Fibroblast of skin of scalp (primary cell): Measurements from ENCODE around the gene E2F7. TPM values are rescaled to one million over a fixed set of nuclear protein-coding genes. Genes with fewer than 3 reads are reported as not detected.
"Not testable (repeated sequence)": the region's sequence is repeated elsewhere in the genome, so short reads cannot be mapped to it uniquely, and the experiment has no call there.

Experiments used
- DNase-seq: peaks from one replicate; pipeline ENCODE4 v3.0.0-alpha.2; 2013
- polyA plus RNA-seq, 2 experiments: library from polyadenylated mRNA; unstranded; fragments of 120-200 nt; gene quantifications; one replicate each; pipeline ENCODE4 v1.2.1, GENCODE V29; 2013; ENCODE audit not compliant: insufficient read length in 2 of 2

The E2F7 gene, protein sequence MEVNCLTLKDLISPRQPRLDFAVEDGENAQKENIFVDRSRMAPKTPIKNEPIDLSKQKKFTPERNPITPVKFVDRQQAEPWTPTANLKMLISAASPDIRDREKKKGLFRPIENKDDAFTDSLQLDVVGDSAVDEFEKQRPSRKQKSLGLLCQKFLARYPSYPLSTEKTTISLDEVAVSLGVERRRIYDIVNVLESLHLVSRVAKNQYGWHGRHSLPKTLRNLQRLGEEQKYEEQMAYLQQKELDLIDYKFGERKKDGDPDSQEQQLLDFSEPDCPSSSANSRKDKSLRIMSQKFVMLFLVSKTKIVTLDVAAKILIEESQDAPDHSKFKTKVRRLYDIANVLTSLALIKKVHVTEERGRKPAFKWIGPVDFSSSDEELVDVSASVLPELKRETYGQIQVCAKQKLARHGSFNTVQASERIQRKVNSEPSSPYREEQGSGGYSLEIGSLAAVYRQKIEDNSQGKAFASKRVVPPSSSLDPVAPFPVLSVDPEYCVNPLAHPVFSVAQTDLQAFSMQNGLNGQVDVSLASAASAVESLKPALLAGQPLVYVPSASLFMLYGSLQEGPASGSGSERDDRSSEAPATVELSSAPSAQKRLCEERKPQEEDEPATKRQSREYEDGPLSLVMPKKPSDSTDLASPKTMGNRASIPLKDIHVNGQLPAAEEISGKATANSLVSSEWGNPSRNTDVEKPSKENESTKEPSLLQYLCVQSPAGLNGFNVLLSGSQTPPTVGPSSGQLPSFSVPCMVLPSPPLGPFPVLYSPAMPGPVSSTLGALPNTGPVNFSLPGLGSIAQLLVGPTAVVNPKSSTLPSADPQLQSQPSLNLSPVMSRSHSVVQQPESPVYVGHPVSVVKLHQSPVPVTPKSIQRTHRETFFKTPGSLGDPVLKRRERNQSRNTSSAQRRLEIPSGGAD
- polyA plus RNA-seq (2013, experiment 1 of 2; ENCODE audit: insufficient read length) = 6.0 TPM
- polyA plus RNA-seq (2013, experiment 2 of 2; ENCODE audit: insufficient read length) = 6.1 TPM

DNA sequence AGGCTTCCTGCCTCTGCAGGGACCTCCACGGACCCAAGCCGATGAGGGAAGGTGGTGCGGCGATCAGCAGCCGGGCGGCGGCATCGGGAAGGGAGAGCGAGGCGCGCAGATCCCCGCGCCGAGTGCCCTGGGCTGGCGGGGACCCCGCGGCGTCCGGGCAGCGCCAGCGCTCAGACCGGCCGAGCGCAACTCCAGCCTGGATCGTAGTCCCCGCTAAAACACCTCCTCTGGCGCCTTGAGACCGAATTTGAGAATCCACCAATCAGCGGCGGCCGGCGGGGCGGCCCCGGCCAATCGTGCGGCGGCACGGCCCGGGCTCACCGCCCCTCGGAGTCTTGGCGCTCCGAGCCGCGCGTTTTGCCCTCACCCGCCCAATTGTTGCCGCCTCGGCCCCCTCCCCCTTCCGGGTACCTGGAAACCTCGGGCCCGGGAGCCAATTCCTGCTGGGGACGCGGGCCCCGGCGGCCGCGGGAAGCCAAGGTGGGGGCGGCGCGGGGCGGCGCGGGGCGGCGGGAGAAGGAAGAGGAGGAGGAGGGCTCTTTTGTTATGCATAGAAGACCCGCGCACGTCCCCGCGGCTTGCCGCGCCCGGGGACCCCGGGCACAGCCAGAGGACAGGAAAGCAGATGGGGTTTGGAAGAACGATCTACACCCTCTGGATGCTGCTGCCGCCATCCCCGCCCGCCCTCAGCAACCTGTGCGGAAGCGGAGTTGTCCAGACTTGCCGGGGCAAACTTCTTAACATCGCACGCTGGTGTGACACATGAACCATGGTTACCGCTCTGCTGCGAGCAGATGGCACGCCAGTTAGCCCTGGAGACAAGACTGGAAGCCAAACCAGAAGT, at the start of gene E2F7:
E2F7 (minus strand) TSS at position 209 of the 844 bp plus-strand sequence. CDS start 934 bp downstream, outside the sequence.
- DNase-seq = peak; percentile 90

DNA sequence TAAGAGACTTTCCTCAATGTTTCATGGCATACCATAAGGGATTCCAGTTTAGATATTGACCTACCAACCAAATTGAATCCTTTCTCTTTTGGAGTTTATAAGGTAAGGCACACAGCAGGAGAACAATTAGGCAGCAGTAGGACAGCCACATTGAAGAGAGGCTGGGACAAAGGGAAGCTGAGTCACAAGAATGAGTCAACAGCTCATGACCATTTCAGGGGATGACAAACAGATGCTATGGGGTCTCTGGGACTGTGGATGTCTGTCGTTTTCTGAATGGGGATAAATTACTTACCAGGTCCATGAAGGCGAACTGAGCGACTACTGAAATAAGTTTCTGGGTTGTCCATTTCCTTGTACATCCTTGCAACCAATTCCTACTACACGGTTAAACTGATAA, 48.6 kb upstream of the E2F7 start:
- no peak for DNase-seq

DNA sequence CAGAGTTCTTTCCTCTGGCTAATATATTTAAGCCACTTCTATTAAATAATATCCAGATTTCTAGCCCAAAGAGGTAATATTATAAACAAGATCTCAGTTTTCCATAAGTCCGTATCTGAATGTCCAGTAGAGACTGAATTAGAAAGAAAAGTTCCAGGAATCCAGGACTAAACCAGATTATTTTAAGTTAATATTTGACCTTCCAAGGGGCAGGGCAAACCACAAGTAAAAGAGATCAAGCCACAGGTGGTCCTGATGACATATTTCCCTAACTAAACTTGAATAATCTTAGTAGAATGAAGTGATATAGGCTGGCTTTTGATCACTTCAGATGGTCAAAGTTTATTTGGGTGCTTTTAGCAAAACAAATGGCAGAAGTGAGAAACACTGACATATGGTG, 43.3 kb upstream of the E2F7 start:
- DNase-seq = no peak

DNA sequence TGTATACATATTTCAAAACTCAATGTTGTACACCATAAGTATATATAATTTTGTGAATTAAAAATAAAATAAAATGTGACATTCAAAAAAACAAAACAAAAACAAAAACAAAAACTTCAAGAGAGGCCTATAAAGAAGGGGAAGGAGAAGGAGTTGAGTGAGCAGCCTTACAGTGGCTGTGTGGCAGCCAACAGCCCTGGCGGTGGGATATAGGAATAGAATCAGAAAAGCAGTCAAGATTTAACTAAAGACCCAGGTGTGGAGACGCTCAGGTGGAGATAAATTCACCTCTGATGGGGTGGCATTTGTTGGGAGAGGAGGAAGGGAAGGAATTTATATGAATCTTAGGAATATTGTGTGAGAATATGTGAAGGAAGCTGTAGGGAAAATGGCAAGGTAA, 41.8 kb upstream of the E2F7 start:
- no peak for DNase-seq

DNA sequence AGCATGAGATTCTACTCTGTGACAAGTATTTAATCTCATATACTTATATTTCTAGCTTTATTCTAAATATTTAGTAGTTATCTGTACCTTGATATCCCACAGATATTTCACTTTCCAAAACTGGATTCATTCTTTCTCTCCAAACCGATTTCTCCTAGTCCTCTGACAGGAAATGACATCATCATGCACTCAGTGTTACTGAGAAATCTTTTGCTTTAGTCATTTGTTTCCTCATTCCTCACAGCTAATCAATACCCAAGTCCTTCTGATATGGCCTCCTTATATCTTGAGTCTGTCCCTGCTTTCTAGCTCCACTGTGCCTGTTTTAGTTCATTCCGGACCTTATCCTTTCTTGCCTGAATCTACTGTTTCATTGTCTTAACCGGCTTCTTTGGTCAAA, 39.4 kb upstream of the E2F7 start:
- DNase-seq = peak; percentile 49

DNA sequence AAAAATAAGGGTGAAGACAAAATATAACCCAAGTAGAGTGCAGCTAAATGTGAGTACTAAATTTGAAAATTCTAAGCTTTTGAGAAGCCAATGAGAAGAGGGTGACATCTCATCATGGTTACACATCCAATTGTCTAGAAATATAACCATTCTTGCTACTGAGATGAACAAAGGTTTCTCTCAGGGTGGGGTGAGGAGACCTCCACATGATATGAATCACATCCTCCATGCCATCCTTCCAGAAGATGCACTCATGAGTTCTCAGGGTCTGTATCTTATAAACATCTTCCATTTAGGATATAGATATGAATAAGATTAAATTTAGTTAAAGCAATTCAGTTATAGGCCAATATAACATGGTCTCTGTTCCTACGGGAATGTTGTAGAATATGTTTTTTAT, 38.9 kb upstream of the E2F7 start:
- no peak for DNase-seq

DNA sequence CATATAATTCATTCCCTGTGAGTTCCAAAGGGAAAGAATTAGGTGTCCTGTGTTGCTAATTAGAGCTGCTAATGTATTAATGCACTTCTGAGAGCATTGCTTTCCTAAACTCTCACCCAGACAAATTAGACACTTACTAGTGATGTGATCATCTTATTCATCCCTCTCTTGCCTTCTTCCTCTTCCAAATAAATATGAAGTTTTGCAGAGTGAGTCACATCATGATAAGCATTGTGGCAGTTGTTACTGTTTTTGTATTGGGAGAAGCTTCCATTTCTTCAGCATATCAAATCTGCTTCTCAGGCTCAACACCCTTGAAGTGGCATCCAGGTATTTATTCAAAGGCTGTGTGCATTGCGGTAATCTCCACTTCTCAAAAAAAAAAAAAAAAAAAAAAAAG, 37.3 kb upstream of the E2F7 start:
- peak; percentile 79 for DNase-seq

DNA sequence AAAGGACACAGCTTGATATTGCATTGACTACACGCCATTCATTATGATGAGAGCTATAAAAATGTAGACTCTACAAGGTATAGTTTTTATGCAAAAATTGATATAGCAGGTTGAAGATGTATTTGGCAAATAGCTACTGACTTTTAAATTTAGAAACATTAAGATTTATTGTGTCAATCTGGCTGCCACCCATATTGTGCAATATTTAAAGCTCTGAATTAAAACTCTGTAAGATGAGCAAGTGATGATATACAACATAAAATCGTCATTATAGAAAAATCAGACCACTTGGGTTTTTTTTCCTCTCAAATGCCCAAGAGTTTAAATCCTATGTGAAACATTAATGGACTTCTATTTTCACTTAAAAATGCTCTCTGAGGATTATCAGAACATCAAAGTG, 36.8 kb upstream of the E2F7 start:
- DNase-seq = peak; percentile 14

DNA sequence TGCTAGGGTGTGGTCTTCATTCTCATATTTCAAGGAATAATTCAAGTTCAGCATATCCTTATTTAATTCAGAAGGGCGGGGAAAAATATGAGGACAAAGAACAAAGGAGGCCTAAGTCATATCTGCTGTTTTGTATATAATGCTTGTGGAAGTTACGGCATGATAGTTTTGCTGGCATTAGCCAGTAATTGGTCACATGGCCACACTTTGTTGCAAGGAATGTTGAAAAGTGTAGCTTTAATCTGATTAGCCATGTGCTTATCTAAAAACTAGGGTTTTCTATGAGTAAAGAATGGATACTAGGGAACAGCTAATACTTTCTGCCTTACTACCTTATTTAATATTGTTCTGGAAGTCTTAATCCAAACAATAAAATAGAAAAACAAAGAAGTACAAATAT, 34.4 kb upstream of the E2F7 start:
- DNase-seq = no peak

DNA sequence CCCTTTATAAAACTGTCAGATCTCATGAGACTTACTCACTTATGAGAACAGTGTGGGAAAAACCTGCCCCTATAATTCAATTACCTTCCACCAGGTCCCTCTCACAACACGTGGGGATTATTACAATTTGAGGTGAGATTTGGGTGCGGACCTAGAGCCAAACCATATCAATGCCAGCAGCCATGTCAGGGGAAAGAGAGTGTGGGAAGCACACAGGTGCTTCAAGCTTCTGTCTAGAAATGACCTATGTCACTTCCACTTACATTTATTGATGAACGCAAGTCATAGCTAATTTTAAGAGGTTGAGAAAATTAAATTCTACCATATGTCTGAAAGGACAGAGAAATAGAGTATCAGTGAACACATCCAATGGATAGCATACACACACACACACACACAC, 32.5 kb upstream of the E2F7 start:
- DNase-seq = no peak

DNA sequence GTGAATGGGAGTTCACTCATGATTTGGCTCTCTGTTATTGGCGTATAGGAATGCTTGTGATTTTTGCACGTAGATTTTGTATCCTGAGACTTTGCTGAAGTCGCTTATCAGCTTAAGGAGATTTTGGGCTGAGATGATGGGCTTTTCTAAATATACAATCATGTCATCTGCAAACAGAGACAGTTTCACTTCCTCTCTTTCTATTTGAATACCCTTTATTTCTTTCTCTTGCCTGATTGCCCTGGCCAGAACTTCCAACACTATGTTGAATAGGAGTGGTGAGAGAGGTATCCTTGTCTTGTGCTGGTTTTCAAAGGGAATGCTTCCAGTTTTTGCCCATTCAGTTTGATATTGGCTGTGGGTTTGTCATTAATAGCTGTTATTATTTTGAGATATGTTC, 26.9 kb upstream of the E2F7 start:
- DNase-seq = not testable (repeated sequence)

DNA sequence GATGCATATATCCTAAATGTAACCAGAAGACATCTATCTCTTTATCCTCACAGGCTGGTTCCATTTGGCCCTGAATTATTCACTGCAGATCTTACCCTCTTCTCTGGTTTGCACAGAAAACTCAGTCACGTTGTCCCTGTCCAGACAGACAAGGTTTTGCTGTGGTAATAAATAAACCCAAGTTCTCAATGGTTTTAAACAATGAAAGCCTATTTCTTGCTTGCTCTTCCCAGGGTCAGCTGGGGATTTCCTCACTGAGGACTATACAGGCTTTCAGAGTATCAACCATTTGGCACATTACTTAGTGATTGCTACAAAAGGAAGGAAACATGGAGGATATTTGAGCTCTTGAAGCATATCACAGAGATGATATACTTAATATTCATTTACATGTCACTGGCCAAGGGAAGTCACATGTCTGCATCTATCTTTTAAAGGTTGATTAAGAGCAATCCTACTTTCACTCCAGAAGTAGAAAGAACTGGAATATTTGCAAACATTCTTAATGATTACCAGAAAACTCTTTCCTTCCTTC, 24.4 kb upstream of the E2F7 start:
- DNase-seq = no peak

DNA sequence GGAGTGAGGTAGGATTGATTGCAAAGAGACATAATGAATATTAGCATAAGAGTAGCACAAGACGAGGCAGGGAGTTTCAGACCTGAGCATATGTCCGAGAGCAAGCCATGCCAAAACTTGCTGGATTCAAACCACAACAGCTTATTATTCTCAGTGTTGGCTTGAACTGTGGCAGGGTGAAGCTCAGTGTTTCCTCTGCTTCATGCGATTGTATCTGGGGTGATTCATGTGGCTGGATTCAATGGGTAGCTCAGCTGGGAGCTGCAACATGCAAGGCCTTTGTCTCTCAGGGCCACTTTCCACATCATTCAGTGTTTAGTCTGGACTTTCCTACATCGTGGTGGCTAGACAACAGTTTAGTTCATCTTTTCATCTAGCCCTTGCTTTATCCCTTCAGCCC, 22.1 kb upstream of the E2F7 start:
- peak; percentile 66 for DNase-seq

DNA sequence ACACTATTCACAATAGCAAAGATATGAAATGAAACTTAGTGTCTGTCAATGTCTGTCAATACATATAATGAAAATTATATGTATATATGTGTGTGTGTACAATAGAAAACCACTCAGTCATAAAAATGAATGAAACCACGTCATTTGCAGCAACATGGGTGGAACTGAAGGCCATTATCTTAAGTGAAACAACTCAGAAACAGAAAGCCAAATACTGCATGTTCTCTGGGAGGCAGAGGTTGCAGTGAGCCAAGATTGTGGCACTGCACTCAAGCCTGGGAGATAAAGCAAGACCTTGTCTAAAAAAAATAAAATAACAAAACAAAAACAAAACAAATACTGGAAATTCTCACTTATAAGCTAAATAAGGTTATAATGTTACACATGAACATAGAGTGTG, 16.7 kb upstream of the E2F7 start:
- DNase-seq = no peak

DNA sequence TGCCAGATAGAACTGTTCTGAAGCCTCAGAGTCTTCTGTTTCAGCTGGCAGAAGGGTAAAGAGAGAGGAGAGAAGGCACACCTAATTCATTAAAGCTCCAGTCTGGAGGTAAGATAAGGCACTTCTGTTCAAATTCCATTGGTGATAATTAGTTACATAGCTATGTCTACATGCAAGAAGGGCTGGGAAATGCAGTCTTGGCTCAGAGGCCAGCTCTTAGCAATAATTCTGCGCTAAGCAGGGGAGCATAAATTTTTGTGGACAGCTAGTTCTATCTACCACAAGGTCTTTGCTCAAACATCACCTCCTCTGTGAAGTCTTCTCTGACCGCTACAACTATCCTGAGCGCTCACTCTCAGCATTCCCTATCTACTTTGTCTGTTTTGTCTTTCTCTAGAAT, 14.3 kb upstream of the E2F7 start:
- no peak for DNase-seq

DNA sequence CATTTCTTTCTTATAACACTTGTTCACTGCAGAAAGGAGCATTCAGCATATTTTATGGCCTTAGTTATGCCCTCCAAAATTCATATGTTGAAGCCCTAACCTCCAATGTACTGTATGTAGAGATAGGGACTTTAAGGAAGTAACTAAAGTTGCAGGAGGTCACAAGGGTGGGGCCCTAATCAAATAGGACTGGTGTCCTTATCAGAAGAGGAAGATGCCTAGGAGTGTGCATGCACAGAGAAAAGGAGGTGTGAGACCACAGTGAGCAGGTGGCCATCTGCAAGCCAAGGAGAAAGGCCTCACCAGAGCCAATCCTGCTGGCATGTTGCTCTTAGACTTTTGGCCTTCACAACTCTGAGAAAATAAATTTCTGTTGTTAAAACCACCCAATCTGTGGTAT, 12.9 kb upstream of the E2F7 start:
- no peak for DNase-seq

DNA sequence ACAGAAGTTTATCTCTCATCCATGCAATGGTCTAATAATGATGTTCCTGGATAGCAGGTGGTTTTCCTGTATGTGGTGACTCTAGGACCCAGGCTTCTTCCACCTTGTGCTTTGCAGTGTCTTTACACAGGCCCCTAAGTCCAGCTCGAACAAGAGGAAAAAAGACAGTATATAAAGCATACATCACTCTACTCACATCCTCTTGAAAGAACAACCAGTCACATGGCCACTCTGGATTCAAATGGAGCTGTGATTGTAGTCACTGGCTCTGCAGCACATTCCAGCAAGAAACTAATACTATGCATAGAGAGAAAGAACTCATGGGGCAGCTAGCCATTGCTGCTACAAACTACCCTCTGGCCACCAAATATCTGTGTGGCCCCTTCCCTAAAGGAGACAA, 11.5 kb upstream of the E2F7 start:
- DNase-seq = no peak

DNA sequence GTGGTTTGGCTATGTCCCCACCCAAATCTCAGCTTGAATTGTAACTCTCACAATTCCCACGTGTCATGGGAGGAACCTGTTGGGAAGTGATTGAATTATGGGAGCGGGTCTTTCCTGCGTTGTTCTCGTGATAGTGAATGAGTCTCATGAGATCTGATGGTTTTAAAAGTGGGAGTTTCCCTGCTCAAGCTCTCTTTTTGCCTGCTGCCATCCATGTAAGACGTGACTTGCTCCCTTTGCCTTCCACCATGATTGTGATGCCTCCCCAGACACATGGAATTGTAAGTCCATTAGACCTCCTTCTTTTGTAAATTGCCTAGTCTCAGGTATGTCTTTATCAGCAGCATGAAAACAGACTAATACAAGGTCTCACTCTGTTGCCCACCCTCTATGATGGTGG, 8.5 kb upstream of the E2F7 start:
- not testable (repeated sequence) for DNase-seq

DNA sequence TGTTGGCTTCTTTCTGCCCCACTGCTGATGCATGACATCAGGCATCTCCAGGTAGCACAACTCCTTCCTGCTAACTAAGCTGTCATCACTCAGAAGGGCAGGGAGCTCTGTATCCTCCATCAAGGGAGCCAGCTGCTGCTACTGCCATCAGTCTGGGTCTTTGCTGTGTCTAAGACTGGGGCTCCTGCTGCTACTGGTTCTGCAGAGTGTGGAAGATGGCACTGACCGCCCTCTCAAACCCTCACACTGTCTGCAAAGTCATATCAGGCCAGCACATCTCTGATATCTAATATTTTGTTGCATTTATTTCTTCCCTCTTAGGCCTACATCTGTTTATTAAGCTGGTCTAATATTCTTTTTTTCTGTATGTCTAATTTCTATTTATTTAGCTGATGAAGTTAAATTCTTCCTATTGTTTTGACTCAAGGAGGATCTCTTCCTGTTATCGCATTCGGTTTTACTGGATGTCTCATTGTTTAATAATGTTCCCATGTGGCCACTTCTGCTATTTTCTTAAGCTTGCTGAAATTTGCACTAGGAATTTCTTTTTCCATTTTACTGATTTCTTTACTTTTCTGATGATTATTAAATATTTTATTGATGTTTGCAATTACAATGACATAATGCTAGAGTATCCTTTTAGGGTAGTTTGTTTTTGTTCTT, 7.6 kb upstream of the E2F7 start:
- peak; percentile 65 for DNase-seq

DNA sequence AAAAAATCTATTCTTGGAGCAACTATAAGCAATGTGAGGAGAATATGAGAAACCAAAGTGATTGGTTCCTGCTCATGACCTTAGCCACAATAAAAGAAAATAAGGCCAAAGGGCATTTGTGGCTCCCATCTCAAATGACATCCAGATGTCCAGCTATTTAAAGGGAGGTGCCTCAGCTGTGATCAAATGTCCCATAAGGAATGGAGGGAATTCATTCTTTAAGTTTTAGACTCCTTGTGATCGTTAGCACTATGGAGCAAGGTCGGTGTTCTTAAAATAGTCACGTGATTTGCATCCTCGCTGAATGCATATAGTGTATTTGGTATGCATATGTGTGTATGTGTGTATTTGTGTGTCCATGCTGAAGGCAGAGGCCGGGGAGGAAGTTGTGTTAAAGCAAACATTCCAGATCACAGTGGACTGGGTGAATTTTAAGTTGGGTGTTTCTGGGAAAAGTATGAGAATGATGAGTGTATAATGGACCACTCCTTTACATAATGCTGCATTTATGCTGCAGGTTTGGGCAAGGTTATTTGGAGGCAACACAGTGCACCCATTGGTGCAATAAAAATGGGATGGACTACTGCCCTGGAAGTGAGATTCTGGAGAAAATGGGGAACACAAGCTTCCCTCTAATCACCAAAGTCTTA, 5.6 kb upstream of the E2F7 start:
- no peak for DNase-seq

DNA sequence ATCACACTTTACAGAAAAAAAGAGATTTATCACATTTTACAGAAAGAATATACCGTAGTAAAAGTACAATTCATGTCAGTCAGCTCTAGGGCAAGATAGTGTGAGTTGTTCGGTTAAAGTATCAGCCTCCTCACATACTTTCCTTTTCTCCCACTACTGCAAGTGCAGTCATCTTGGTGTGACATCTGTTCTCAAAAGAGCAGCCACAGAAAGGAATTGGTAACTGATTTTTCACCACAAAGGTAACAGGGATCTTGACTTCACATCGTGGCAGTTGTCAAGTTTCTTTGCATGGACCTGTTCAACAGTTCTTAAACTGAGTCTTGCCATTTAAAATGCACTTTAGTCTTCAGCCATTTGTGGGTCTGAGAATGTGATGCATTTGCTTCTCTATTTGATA, 5.0 kb upstream of the E2F7 start:
- DNase-seq = no peak
